NB4 (cell line): ENCODE data around the gene FAM161A.
A peak's percentile ranks its signal among the peaks of the same experiment; 100 is the strongest.

ENCODE experiments used
- CTCF ChIP-seq: IDR thresholded peaks from one replicate; pipeline ENCODE4 v1.5.1; 2012; ENCODE audit warnings: low read depth, low read length
- MAX ChIP-seq: IDR thresholded peaks from 2 replicates; pipeline ENCODE4 v1.6.1; 2011; ENCODE audit warnings: low read depth, low read length
- POLR2A ChIP-seq: IDR thresholded peaks from 2 replicates; pipeline ENCODE4 v1.6.1; 2011; ENCODE audit warnings: mild to moderate bottlenecking; ENCODE audit not compliant: insufficient read length; ENCODE audit errors: extremely low read depth

GRCh38 chr2:61898810-61899209 lies 45.0 kb upstream of the FAM161A start:
- peak; percentile 52 for TF ChIP-seq CTCF
- TF ChIP-seq POLR2A: no peak
- TF ChIP-seq MAX: no peak
